Midbrain (tissue), 1 donor: ENCODE data around the gene SPON1.
"Not testable (repeated sequence)": the region's sequence is repeated elsewhere in the genome, so short reads cannot be mapped to it uniquely, and the experiment has no call there.

Experiments used
- DNase-seq: peaks from one replicate; lab custom pipeline; 2025; lab: John Stamatoyannopoulos, UW

SPON1 gene

DNA sequence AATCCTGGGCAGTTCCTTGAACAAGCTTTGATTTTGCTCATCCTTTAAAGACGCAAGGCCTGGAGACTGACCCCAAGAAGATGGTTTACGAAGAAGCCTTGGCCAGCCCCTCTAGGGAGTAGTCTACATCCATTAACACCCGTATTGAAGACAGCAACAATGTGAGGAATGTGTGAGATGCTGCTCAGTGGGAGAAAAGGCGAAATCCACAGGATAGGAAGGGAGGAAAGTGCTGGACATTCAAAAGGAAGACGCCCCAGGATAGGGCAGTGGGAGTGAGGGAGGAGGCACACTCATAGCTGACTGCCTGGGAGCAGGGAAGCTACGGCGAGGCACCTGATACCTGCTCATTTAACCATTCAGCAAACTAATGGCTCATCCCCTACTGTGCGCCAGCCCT is 282.4 kb downstream of the SPON1 start:
- DNase-seq = no peak

DNA sequence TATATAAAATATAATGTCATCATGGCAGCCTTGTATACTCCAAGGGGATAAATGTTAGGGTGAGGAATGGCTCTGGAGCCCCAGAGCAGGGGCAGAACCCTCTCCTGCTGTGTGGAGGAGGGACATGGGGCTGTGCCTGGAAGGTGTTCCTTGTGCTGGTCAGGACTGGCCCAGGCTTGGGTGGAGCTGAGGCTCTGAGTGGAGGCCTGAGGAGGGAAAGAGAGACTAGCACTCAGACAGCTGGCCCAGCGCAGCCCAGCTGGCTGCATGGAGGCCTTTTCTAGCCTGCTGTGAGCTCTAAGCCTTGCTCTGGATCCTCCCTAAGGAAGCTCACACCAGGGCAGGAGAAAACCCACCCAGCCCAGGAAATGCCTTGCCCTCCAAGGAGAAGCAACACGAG is 282.9 kb downstream of the SPON1 start:
- no peak for DNase-seq

DNA sequence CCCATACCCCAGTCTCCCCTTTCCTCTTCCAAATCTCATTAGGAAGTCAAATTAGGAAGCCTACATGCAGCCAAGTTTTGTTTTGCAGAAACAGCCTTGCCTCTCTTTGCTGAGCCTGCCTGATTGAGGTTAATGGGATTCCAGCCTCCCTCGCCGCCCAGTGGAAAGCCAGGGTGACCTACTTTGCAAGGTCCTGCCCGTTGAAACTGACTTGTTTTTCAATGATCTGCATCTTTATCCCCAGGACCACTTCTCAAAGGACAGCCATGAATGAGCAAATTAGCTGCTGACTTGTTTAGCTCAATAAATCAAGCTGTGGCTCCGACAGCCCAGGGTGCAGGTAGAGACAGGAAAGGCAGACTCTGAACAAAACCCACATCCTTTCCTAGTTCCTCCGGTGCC is 286.1 kb downstream of the SPON1 start:
- DNase-seq = peak; percentile 76

DNA sequence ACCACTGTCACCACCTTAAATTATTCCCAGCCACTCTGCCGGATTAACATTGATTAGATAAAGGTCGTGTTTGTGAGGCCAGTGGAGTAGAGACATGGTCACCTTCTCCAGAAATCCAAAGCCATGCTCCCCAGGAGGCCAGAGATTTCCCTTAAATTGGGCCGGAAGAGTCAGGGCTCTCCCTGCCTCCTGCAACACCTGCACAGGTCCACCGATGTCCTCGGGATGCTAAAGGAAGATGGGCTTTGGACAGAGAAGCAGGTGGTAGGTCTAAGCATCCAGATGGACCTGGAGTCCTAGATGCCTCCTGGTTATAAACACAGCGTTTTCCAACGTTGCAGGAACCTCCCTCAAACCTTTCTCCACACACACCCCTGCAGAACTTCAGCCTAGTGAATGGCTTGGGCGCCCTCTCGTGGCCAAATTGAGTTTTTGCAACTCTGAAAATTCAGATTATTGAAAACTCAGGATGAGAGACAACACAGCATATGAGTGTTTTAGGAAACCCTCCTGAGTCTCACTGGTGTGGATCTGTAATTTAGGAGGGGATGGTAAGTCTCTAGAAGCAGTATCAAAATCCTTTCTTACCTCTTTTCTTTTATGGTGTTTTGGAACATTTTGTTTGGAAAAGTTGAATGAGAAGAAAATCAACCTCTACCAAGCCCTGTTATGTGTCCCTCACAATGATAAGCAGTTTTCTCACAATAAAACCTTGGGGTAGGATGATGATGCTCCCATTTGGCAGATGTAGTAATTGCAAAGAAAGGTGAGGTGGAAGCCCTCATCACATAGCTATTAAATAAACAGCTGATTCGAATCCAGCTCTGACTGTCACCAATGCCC is 286.8 kb downstream of the SPON1 start:
- peak; percentile 81 for DNase-seq

DNA sequence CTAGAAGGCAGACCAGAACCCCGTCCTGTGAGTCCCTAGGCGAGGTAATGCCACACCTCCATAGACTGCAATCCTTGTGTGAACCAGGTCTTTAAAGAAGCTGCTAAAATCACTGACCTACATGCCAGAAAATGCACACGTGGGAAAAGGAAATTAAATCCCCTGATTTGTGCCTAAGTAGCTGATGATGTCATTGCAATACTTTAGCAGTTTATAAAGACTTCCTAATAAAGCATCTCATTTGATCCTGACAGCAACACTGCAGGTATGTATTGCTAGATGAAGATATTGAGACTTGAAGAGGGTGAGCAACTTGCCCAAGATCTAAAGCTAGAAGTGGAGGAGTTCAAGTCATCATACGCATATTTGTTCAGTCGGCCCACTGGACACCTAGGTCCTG is 289.2 kb downstream of the SPON1 start:
- DNase-seq = no peak

DNA sequence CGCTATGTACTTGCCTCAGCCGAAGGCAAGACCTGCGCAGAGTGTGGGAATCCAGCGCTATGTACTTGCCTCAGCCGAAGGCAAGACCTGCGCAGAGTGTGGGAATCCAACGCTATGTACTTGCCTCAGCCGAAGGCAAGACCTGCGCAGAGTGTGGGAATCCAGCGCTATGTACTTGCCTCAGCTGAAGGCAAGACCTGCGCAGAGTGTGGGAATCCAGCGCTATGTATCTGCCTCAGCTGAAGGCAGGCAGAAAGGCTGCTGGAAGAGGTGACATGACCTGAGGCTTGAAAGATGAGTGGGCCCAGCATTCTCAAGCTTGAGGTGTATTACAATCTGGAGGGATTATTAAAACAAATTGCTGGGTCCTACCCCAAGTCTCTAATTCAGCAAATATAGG is 290.0 kb downstream of the SPON1 start:
- not testable (repeated sequence) for DNase-seq

DNA sequence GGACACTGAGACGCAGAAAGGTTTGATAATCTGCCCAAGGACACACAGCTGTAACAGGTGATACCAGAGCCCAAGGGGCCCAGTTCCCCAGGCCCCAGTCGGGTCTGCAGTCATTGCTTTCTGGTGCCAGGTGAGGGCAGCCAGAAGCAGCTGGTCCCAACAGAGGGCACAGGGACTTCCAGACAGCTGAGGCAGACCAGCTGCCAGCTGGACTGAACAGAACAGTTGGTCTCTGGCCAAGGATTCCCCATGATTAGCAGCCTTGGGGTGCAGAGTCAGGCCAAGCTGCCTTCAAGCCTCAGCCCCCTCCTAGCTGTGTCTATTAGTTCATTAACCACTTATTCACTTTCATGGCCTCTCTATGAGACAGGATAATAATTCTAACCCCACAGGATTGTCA is 290.9 kb downstream of the SPON1 start:
- no peak for DNase-seq

DNA sequence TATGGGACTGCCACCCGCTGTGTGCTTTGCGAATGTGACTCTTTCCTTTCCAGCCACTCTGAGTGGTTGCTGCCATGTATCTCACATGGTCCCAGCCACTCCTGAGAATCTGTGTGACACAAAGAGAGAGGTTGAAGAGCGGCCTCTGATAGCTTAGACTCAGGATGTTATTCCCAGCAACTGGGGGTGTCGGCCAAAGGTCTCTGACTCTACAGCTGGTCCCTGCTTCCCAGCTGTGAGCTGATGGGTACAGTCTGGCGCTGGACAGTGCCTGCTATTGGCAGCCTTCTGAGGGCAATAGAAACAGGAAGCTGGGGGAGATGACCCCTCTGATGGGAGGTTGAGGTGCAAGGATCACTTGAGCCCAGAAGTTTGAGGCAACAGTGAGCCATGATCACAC is 291.3 kb downstream of the SPON1 start:
- DNase-seq = no peak

DNA sequence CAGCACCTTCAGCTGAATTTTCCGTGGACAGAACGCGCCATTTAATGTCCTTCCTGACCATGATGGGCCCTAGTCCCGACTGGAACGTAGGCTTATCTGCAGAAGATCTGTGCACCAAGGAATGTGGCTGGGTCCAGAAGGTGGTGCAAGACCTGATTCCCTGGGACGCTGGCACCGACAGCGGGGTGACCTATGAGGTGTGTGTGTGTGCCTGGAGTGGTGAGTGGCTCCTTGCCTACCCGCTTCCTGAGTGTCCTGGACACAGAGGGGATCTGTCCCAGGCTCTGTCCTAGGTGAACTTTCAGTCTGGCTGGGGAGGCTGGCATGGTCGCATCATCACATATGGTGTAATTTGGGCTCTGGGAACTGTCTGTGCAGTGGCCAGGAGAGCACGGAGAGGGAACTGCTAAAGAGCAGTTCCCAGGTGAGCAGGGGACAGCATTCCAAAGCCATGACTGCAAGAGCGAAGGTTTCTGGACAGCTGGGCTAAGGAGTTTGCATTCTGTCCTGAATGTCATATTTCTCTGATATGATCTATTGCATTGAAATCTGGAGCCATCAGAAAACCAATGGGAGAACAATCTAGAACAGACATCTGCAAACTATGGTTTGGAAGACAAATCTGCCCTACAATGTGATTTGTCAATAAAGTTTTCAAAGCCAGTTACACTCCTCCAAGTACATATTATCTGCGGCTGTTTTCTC is 292.2 kb downstream of the SPON1 start:
- no peak for DNase-seq

DNA sequence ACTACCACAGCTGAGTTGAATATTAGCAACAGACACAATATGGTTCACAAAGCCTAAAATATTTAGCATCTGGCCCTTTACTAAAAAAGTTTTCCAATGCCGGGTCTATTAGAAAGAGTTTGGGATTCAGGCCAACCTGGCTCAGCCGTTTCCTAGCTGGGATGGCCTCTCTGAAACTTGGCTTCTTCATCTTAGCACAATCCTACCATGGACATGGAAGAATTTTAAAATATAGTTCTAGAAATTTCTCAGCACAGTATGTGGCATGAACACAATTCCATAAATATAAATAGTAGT is 292.7 kb downstream of the SPON1 start:
- DNase-seq = no peak

DNA sequence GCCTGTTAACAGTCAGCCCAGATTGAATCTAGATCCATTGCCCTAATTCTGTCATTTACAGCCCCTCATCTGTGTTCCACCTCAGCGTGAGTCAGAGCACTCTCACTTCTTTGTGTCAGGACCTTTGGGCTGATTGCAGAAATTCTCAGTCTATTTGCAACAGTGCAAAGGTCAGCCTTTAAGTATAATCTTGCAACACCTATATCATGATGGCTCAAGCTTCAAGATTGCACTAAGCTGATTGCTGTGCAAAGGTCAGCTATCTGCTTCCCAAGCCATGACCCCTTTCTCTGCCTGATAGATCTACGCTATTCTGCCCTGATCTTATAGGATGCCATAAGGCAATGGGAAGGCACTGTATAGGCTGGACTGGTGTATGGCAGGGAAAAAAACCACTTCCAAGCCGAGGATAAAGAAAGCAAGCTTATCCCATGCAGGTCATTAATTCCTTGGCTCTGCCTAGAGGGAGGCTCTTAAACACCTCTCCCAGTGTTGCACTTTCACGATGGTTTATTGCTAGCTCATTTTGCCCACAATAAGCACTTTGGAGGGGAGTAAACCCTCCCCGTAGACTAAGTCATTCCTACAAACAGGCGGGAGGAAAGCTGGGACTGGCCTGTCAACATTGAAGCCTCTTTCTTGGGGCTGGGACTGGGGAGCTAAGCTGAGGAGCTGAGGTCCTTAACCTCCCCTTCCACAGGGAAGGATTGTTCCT is 295.9 kb downstream of the SPON1 start:
- DNase-seq = no peak

DNA sequence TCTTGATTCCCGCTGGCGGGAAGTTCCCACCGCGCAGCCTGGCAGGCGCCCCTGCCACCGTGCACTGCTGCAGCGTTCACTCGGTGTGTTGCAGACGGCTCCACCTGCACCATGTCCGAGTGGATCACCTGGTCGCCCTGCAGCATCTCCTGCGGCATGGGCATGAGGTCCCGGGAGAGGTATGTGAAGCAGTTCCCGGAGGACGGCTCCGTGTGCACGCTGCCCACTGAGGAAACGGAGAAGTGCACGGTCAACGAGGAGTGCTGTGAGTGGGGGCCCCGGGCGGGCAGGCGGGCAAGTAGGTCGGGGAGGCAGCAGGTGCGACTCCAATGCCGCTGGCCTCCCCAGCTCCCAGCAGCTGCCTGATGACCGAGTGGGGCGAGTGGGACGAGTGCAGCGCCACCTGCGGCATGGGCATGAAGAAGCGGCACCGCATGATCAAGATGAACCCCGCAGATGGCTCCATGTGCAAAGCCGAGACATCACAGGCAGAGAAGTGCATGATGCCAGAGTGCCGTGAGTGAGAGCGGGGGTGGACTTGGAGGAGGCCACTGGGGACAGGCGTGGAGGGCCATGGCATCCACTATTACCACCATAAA is 296.8 kb downstream of the SPON1 start:
- no peak for DNase-seq

DNA sequence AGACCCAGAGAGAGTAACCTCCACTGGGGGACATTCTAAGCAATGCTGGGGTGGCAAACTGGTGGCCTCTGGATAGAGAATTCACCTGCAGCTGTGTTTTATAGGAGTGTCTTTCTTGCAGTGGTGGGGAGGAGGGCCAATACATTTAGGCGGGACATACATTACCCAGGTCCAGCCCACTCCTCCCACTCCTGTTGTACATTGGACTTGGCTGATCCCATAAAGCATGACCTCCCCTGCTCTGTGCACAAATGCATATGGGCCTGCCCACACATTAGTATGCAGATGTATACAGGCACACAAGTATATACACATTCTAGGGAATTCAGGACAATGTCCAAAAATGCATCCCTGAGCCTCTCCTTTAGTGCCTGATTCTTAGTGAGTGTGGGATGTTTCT is 297.4 kb downstream of the SPON1 start:
- no peak for DNase-seq

DNA sequence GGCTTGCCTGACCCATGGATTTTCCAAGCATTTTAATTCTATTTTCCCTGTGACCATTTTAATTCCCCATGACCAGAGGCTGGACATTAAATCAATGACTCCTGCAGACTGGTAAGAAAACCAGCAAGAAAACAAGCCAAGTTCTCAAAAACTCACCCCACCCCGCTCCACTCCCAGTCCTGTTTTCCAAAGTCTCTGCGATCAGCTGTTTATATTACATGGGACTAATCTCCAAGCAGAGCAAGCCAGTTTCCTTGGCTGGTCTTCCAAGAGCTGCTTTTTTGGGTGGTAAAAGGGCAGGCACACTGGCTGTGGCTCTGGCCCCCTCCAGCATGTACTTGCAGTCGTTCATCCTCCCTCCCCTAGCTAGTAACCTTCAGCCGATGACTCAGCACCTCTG is 298.5 kb downstream of the SPON1 start:
- DNase-seq = no peak

DNA sequence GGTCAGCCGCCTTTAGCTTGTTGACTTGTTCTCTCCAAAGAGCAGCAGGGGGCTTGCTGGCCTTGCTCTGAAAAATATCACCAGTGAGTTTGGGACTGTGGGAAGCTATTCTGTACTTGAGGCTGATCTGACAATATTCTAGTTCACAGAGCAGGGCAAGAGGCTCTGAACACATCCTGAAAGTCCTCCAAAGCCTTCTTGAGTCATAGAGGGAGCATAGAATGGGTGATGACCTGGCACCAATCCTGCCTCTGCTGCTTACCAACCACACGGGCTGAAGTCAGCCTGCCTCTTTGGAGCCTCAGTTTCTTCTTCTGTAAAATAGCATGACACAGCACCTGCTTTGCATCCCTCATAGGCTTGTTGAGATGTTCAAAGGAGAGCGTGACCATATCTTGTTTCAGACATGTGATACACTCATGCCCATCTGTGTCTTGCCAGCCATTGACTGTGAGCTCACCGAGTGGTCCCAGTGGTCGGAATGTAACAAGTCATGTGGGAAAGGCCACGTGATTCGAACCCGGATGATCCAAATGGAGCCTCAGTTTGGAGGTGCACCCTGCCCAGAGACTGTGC is 299.8 kb downstream of the SPON1 start:
- DNase-seq = no peak

DNA sequence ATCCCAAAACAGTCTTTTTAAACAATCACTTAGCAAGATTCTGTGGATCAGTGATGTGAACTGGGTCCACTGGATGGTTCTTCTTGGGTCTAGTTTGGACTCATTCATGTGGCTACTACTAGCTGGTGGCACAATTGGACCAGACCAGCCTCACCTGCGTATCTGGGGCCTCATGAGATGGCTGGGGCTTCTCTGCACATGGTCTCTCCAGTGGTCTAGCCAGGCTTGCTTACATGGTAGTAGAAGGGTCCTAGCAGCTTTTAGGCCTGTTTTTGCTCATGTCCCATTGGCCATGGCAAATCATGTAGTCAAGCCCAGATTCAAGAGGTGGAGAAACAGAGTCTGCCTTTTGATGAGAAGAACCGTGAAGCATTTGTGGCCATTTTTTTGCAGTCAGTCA is 302.4 kb downstream of the SPON1 start:
- no peak for DNase-seq

DNA sequence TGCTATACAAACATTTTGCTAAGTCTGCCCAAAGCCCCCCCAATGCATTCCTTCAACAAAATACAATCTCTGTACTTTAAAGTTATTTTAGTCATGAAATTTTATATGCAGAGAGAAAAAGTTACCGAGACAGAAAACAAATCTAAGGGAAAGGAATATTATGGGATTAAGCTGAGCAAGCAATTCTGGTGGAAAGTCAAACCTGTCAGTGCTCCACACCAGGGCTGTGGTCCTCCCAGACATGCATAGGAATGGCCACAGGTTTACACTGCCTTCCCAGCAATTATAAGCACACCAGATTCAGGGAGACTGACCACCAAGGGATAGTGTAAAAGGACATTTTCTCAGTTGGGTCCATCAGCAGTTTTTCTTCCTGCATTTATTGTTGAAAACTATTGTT is 304.1 kb downstream of the SPON1 start:
- no peak for DNase-seq

DNA sequence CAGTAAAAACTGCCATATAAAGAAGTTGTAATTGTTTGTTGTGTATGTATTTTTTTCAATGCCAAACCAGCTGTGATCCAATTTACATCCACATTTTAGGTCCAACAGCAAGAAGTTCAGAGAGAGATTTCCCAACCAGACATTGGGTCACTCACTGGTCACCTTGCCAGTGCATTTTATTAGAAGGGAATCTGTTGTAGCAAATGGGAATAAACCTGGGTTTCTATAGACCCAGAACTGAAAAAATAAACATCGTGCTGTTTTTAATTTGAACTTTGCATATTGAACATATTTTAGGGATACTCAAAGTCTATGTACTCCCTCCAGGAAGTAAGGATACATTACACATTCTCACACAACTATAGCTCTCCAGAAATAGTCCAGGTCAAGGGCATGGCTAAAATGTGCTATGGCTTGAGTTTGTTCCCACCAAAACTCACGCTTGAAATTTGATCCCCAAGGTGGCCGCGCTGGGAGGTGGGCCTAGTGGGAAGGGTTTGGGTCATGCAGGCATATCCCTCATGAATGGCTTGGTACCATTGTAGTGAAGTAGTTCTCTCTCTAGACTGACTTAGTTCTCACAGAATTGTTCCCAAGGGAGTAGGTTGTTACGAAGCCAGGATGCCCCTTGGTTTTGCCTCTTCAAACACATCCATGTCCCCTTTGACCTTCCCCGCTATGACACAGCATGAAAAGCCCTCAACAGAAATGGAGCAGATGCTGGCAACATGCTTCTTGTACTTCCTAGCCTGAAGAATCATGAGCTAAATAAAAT is 305.5 kb downstream of the SPON1 start:
- no peak for DNase-seq

DNA sequence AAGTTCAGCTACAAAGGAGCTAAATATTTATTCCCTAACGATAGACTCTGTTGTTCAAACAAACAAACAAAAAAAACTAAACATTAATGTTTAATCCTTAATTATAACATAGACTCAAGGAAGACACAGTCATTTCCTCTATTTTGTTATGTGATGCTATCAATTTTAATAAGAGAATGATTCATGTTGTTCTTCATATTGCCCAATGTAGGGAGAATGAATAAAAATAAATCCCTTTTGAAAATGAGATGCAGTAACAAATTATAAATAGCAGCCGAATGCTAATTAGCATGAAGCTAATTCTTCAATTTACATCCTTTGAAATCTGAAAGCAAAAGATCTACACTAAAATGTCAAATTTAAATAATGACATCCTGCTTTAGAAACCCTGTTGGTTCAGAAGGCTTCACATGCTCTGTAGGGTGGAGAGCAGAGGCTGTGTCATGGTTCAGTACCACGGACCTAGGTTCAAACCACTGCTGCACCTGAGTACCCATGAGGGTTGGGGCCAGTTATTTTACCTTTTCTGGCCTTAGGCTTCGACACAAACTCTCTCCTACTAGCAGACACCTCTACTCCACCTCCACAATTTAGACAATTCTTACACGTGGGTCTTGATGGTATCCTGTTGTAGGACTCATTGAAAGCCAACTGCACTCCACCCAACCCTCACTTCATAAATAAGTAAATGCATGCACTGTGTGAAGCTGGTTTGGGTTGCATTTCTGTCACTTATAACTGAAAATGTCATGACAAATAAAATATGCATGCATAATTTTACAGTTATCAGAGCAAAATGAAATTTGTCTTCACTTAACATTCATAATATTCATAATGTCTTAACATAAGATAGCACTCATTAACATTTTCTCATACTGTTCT is 307.4 kb downstream of the SPON1 start:
- no peak for DNase-seq

DNA sequence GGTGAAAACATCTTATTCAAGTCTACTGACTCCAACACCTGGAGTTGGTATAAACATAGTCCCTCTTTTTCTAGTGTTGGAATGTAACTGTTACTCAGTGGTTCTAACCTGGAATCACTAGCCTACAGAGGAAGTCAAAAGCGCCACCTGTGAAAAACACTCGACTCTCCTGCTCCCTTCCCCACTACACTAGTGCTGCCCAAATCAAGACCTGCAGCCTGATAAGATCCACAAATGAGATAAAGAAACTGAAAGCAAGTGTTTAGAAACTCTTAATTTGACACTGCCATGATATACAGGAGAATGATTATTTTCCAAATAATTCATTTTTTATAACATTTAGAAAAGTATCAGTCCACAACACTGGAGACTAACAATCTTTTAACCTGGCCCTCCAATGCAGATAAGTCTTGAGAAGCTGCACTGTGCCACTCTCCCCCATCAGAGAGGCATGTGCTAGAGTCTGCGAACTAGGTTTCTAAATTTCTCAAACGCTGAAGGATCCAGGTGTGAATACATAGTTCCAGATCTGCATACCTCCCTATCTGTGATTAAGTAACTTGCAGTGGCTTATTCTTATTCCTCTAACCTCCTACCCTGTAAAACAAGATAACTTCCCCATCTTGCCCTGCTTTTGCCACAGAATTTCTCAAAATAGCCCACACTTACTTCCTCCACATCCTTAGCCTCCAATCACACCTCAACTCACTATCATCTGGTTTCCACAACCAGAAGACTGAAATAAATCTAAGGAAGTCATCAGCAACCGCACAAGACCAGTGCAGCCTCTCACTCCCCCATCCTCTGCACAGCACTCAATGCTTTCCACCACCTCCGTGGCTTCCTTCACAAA is 308.4 kb downstream of the SPON1 start:
- DNase-seq = no peak
